ENCODE measurements around the gene GNAO1.
A peak's percentile ranks its signal among the peaks of the same experiment; 100 is the strongest.

The GNAO1 gene

GRCh38 chr16:56312556-56312955, 121.3 kb downstream of the GNAO1 start:
- no peak for DNase-seq (ENCODE audit: low read depth)

GRCh38 chr16:56314244-56314850, 123.1 kb downstream of the GNAO1 start:
- DNase-seq (ENCODE audit: low read depth) = no peak

GRCh38 chr16:56315955-56316354, 124.7 kb downstream of the GNAO1 start:
- no peak for DNase-seq (ENCODE audit: low read depth)

- DNase-seq (ENCODE audit: low read depth) = no peak
Measured at GRCh38 chr16:56316545-56316944, 125.3 kb downstream of the GNAO1 start.

- DNase-seq (ENCODE audit: low read depth) = peak; percentile 64
Measured at GRCh38 chr16:56317998-56318826, 126.9 kb downstream of the GNAO1 start.

- DNase-seq (ENCODE audit: low read depth) = no peak
Measured at GRCh38 chr16:56318827-56319140, 127.5 kb downstream of the GNAO1 start.

GRCh38 chr16:56319376-56319775, 128.1 kb downstream of the GNAO1 start:
- no peak for DNase-seq (ENCODE audit: low read depth)

- DNase-seq (ENCODE audit: low read depth) = no peak
Measured at GRCh38 chr16:56320056-56320455, 128.8 kb downstream of the GNAO1 start.

GRCh38 chr16:56320811-56321558, 129.7 kb downstream of the GNAO1 start:
- DNase-seq (ENCODE audit: low read depth) = no peak

- no peak for DNase-seq (ENCODE audit: low read depth)
Measured at GRCh38 chr16:56321571-56321970, 130.3 kb downstream of the GNAO1 start.

- no peak for DNase-seq (ENCODE audit: low read depth)
Measured at GRCh38 chr16:56324406-56324805, 133.1 kb downstream of the GNAO1 start.

- DNase-seq (ENCODE audit: low read depth) = no peak
Measured at GRCh38 chr16:56325956-56326355, 134.7 kb downstream of the GNAO1 start.

- DNase-seq (ENCODE audit: low read depth) = no peak
Measured at GRCh38 chr16:56327071-56327928, 136.0 kb downstream of the GNAO1 start.

GRCh38 chr16:56327929-56328258, 136.6 kb downstream of the GNAO1 start:
- DNase-seq (ENCODE audit: low read depth) = no peak

- DNase-seq (ENCODE audit: low read depth) = no peak
Measured at GRCh38 chr16:56328276-56329022, 137.2 kb downstream of the GNAO1 start.

- no peak for DNase-seq (ENCODE audit: low read depth)
Measured at GRCh38 chr16:56329887-56330286, 138.6 kb downstream of the GNAO1 start.

- no peak for DNase-seq (ENCODE audit: low read depth)
Measured at GRCh38 chr16:56330476-56330875, 139.2 kb downstream of the GNAO1 start.

- no peak for DNase-seq (ENCODE audit: low read depth)
Measured at GRCh38 chr16:56331399-56331798, 140.1 kb downstream of the GNAO1 start.

- DNase-seq (ENCODE audit: low read depth) = no peak
Measured at GRCh38 chr16:56331915-56332314, 140.6 kb downstream of the GNAO1 start.

GRCh38 chr16:56332464-56333079, 141.3 kb downstream of the GNAO1 start:
- DNase-seq (ENCODE audit: low read depth) = peak; percentile 54

- no peak for DNase-seq (ENCODE audit: low read depth)
Measured at GRCh38 chr16:56334761-56335160, 143.5 kb downstream of the GNAO1 start.

Measured in iris pigment epithelial cell (primary cell).